ENCODE results near the gene GNL1.

Gene GNL1

GRCh38 chr6:30589754-30590358 lies 33.6 kb upstream of the GNL1 start:
- FAIRE-seq (no peak), DNase-seq (ENCODE audit: insufficient read length, low spot score) (no peak)
- no peak for TF ChIP-seq POLR2A (IDR thresholded peaks at IDR 0.05; ENCODE audit: low read depth, low read length)

GRCh38 chr6:30583921-30584320 lies 27.6 kb upstream of the GNL1 start:
- TF ChIP-seq POLR2A (IDR thresholded peaks at IDR 0.05; ENCODE audit: low read depth, low read length), result no peak
- no peak for FAIRE-seq
- no peak for DNase-seq (ENCODE audit: insufficient read length, low spot score)

- TF ChIP-seq POLR2A (IDR thresholded peaks at IDR 0.05; ENCODE audit: low read depth, low read length), result no peak
These were observed 21.8 kb upstream of the GNL1 start for GRCh38 chr6:30578051-30578450.

GRCh38 chr6:30573113-30573512 lies 16.8 kb upstream of the GNL1 start:
- TF ChIP-seq POLR2A (IDR thresholded peaks at IDR 0.05; ENCODE audit: low read depth, low read length), result no peak
- DNase-seq (ENCODE audit: insufficient read length, low spot score) (no peak), FAIRE-seq (no peak)

More at GRCh38 chr6:30578051-30578450, 21.8 kb upstream of the GNL1 start:
- FAIRE-seq (no peak), DNase-seq (ENCODE audit: insufficient read length, low spot score) (no peak)

- no peak for TF ChIP-seq POLR2A (IDR thresholded peaks at IDR 0.05; ENCODE audit: low read depth, low read length)
- FAIRE-seq, result no peak
- no peak for DNase-seq (ENCODE audit: insufficient read length, low spot score)
These were observed 15.9 kb upstream of the GNL1 start for GRCh38 chr6:30572148-30572547.

- no peak for TF ChIP-seq POLR2A (IDR thresholded peaks at IDR 0.05; ENCODE audit: low read depth, low read length)
- DNase-seq (ENCODE audit: insufficient read length, low spot score), result no peak
- FAIRE-seq, result no peak
These were observed 15.4 kb upstream of the GNL1 start for GRCh38 chr6:30571762-30572082.

- FAIRE-seq (no peak), DNase-seq (ENCODE audit: insufficient read length, low spot score) (peak; percentile 93)
- TF ChIP-seq POLR2A (IDR thresholded peaks at IDR 0.05; ENCODE audit: low read depth, low read length), result peak; percentile 85
These were observed 14.9 kb upstream of the GNL1 start, which contains the start of gene ABCF1 for GRCh38 chr6:30571075-30571761. Gene ABCF1, plus strand, starts transcription at chr6:30571442. Its CDS starts 46 bp downstream, at chr6:30571488.

GRCh38 chr6:30570740-30571074 lies 14.4 kb upstream of the GNL1 start:
- no peak for TF ChIP-seq POLR2A (IDR thresholded peaks at IDR 0.05; ENCODE audit: low read depth, low read length)
- no peak for FAIRE-seq
- DNase-seq (ENCODE audit: insufficient read length, low spot score), result no peak

GRCh38 chr6:30570263-30570662 lies 14.0 kb upstream of the GNL1 start:
- FAIRE-seq (no peak), DNase-seq (ENCODE audit: insufficient read length, low spot score) (no peak)
- no peak for TF ChIP-seq POLR2A (IDR thresholded peaks at IDR 0.05; ENCODE audit: low read depth, low read length)

- TF ChIP-seq POLR2A (IDR thresholded peaks at IDR 0.05; ENCODE audit: low read depth, low read length), result no peak
- FAIRE-seq, result no peak
These were observed 12.0 kb upstream of the GNL1 start for GRCh38 chr6:30568245-30568644.

GRCh38 chr6:30565772-30566171 lies 9.5 kb upstream of the GNL1 start:
- TF ChIP-seq POLR2A (IDR thresholded peaks at IDR 0.05; ENCODE audit: low read depth, low read length), result no peak
- FAIRE-seq (no peak), DNase-seq (ENCODE audit: insufficient read length, low spot score) (no peak)

More at GRCh38 chr6:30568245-30568644, 12.0 kb upstream of the GNL1 start:
- DNase-seq (ENCODE audit: insufficient read length, low spot score), result no peak

GRCh38 chr6:30564114-30564513 lies 7.8 kb upstream of the GNL1 start:
- no peak for FAIRE-seq
- TF ChIP-seq POLR2A (IDR thresholded peaks at IDR 0.05; ENCODE audit: low read depth, low read length), result no peak
- DNase-seq (ENCODE audit: insufficient read length, low spot score), result no peak

GRCh38 chr6:30562470-30563425 lies 6.5 kb upstream of the GNL1 start:
- DNase-seq (ENCODE audit: insufficient read length, low spot score), result no peak
- no peak for FAIRE-seq
- TF ChIP-seq POLR2A (IDR thresholded peaks at IDR 0.05; ENCODE audit: low read depth, low read length), result no peak

- no peak for TF ChIP-seq POLR2A (IDR thresholded peaks at IDR 0.05; ENCODE audit: low read depth, low read length)
- DNase-seq (ENCODE audit: insufficient read length, low spot score) (no peak), FAIRE-seq (no peak)
These were observed 4.6 kb upstream of the GNL1 start for GRCh38 chr6:30560930-30561329.
